A673 (cell line): ENCODE results near the gene ODAD3. TPM values are rescaled to one million over a fixed set of nuclear protein-coding genes. Genes with fewer than 3 reads are reported as not detected.
A peak's percentile ranks its signal among the peaks of the same experiment; 100 is the strongest.

ENCODE experiments used
- BruUV-seq: library from RNA; stranded (reverse); fragments of 400-500 nt; replicated peaks from 2 replicates; lab custom pipeline; 2021; lab: Mats Ljungman, UMichigan
- CTCF ChIA-PET: fragments of 300-600 bp; sonication (Branson Sonifier 250); formaldehyde crosslinking; loops from one replicate; lab custom pipeline; 2022; ENCODE audit warnings: antibody characterized with exemption; lab: Charles Lee
- POLR2A ChIA-PET: fragments of 300-600 bp; sonication (Branson Sonifier 250); formaldehyde crosslinking; loops from one replicate; lab custom pipeline; 2022; ENCODE audit warnings: antibody characterized with exemption; ENCODE audit not compliant: low non-redundant PET; lab: Charles Lee
- DNase-seq: peaks from one replicate; pipeline ENCODE4 v3.0.0-alpha.2; 2015; ENCODE audit warnings: low spot score
- H3K27ac ChIP-seq: fragments of 200-600 bp; sonication (generic); 2 replicates; pipeline ENCODE4 v1.5.1; 2016; ENCODE audit warnings: mixed run types, low read depth, mild to moderate bottlenecking, mixed read lengths, antibody characterized with exemption, low read length; ENCODE audit not compliant: poor library complexity, severe bottlenecking
- H3K27me3 ChIP-seq: fragments of 200-600 bp; sonication (generic); replicated peaks from 2 replicates; pipeline ENCODE4 v1.6.1; 2017; ENCODE audit warnings: mixed run types, low read depth, mild to moderate bottlenecking, mixed read lengths, antibody characterized with exemption, low read length; ENCODE audit not compliant: insufficient read depth, poor library complexity
- H3K36me3 ChIP-seq: fragments of 200-600 bp; sonication (generic); 2 replicates; pipeline ENCODE4 v1.6.1; 2016; ENCODE audit warnings: mixed run types, mild to moderate bottlenecking, mixed read lengths, antibody characterized with exemption, low read length; ENCODE audit not compliant: insufficient read depth, poor library complexity, severe bottlenecking
- H3K4me1 ChIP-seq: fragments of 200-600 bp; sonication (generic); 2 replicates; pipeline ENCODE4 v1.6.1; 2017; ENCODE audit warnings: mixed run types, mild to moderate bottlenecking, mixed read lengths, antibody characterized with exemption, low read length; ENCODE audit not compliant: insufficient read depth, poor library complexity, severe bottlenecking
- H3K4me3 ChIP-seq: fragments of 200-600 bp; sonication (generic); 2 replicates; pipeline ENCODE4 v1.5.1; 2016; ENCODE audit warnings: low read depth, mixed run types, mild to moderate bottlenecking, mixed read lengths, low read length; ENCODE audit not compliant: poor library complexity, severe bottlenecking
- H3K9me3 ChIP-seq: fragments of 200-600 bp; sonication (generic); 2 replicates; pipeline ENCODE4 v1.6.1; 2016; ENCODE audit warnings: mixed run types, low read depth, mild to moderate bottlenecking, mixed read lengths, antibody characterized with exemption, low read length; ENCODE audit not compliant: poor library complexity, severe bottlenecking
- EZH2 ChIP-seq: fragments of 200-600 bp; sonication (generic); IDR thresholded peaks from 2 replicates; pipeline ENCODE4 v1.6.1; 2017; ENCODE audit warnings: borderline replicate concordance, low read depth, mild to moderate bottlenecking, mixed read lengths, antibody characterized with exemption, low read length; ENCODE audit not compliant: poor library complexity, severe bottlenecking
- intact Hi-C: fragments of 100-400 bp; cut with micrococcal nuclease; formaldehyde crosslinking; loops from one replicate; pipeline ENCODE4 v1.10.0; 2022; ENCODE audit not compliant: unreplicated experiment
- total RNA-seq: library from RNA; stranded (reverse); gene quantifications from 2 replicates; pipeline ENCODE4 v1.2.3, GENCODE V29; 2021
- TF ChIP-seq, protein P1 (sequence below): fragments of 300-800, 200-600 bp; sonication (generic); conservative IDR thresholded peaks from 2 replicates; pipeline ENCODE4 v1.5.1; 2017; ENCODE audit warnings: low read depth, mild to moderate bottlenecking, antibody characterized with exemption, low read length, moderate library complexity, mixed read lengths

The ODAD3 gene
- total RNA-seq, 1 experiment from 2014 or later, result 0.39 TPM

GRCh38 chr19:11383706-11384048 is 51.2 kb downstream of the ODAD3 start:
- ChIA-PET POLR2A (no interaction called here), CTCF (interaction anchor here (1.1 to 1.6 kb wide), 2 partner anchors 57 to 98 kb away, joined by 3 to 5 read pairs; no protein-coding TSS in a partner anchor)
- intact Hi-C loops, result loop anchor here (5.0 kb wide), 2 partner anchors 54 to 91 kb away; partner anchors contain the start of genes ODAD3 and PRKCSH
- Histone ChIP-seq H3K9me3 (no peaks in the 10 kb centered on the region), H3K27ac (peak overlapping the region; percentile 37), H3K27me3 (no peaks in the 10 kb centered on the region), H3K4me1 (peaks cover 20% of the 10 kb centered on the region), H3K4me3 (peak overlapping the region; percentile 54), H3K36me3 (no peaks in the 10 kb centered on the region)
- TF ChIP-seq EZH2, result no peak
- TF ChIP-seq, protein P1, sequence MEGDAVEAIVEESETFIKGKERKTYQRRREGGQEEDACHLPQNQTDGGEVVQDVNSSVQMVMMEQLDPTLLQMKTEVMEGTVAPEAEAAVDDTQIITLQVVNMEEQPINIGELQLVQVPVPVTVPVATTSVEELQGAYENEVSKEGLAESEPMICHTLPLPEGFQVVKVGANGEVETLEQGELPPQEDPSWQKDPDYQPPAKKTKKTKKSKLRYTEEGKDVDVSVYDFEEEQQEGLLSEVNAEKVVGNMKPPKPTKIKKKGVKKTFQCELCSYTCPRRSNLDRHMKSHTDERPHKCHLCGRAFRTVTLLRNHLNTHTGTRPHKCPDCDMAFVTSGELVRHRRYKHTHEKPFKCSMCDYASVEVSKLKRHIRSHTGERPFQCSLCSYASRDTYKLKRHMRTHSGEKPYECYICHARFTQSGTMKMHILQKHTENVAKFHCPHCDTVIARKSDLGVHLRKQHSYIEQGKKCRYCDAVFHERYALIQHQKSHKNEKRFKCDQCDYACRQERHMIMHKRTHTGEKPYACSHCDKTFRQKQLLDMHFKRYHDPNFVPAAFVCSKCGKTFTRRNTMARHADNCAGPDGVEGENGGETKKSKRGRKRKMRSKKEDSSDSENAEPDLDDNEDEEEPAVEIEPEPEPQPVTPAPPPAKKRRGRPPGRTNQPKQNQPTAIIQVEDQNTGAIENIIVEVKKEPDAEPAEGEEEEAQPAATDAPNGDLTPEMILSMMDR, result no peak
- no TSS peak for BruUV-seq
- no peak for DNase-seq

DNA sequence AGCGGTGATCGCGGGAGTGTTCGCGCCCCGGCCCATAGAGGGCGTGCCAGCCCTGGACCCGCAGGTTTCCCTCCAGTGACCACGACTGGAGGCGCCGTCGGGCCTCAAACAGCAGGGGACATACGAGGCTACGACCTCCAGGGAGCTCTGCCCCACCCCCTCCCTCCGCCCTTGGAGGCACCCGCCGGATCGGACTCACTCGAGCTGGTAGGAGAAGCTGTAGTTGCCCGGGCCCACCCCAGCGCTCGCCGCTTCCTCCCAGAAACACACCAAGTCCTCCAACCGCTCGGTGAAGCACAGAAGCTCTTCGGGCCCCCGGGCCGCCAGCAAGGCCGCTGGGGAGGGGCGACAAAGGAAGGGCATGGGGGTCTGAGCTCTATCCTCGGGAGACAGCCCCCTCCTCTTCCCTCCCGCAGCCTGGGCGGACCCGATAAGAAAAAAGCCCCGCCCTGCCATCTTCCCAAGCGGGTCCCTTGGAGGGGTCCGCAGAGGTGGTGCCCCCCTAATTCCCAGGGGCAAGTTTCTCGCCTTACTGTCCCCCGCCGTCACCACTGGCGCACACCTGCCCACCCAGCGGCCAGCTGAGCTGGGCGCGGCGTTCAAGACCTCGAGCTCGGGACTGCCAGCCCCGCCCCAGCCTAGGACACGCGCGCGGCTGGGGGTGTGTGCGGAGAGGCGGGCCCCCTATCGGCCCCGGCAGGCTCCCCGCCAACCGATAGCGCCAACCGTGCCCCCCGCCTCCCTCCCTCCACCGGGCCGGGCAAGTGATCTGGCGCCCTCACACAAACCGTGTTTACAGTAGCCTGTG is 51.8 kb downstream of the ODAD3 start:
- Histone ChIP-seq H3K36me3 (no peaks in the 10 kb centered on the region), H3K4me3 (peak overlapping the region; percentile 54), H3K27ac (no peak overlapping the region), H3K9me3 (no peaks in the 10 kb centered on the region), H3K4me1 (peaks cover 20% of the 10 kb centered on the region), H3K27me3 (no peaks in the 10 kb centered on the region)
- intact Hi-C loops, result loop anchor here (5.0 kb wide), 2 partner anchors 54 to 91 kb away; partner anchors contain the start of genes ODAD3 and PRKCSH
- ChIA-PET POLR2A (no interaction called here), CTCF (interaction anchor here (0.6 to 1.6 kb wide), 7 partner anchors 20 to 99 kb away, joined by 3 to 8 read pairs (median 5); no protein-coding TSS in a partner anchor)
- peak; percentile 61 for DNase-seq
- no TSS peak for BruUV-seq
- TF ChIP-seq, protein P1, result peak; percentile 79
- TF ChIP-seq EZH2, result no peak

DNA sequence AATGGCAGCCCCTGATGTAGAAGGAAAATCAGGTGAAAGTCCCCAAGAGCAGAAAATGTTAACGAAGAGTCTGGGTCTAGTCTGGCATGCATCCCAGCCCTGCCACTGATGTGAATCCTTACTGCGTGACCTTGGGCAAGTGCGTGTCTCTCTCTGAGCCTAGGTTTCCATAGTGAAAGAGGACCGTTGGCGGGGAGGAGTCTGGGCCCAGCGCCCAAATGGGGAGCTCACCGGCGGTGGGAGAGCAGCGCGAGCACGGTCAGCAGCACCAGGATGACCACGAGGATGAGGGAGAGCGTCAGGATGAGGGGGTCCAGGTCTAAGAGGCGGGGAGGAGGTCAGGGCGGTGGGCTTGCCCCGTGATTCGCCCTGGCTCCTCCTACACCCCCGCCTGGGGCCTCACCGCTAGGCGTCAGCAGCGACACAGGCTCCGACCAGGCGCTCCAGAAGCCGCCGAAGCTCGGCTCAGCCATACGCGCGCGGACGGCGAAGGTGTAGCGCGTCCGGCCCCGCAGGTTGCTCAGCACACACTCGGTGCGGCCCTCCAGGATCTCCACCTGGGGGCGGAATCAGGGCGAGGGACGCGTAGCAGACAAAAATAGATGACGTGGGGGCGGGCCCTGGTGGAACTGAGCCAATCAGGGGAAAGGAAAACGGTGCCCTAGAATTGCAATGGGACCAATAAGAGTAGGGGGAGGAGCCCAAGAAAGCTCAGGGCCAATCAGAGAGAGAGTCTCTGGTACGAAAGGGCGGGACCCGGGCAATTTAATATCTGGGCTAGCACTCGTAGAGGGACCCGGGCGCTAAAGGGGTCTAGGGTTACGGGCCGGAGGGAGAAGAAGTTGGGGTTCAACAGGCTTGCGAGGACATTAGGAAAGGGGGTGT is 54.0 kb downstream of the ODAD3 start:
- ChIA-PET POLR2A (interaction anchor here (0.6 to 0.7 kb wide), 4 partner anchors 8 to 49 kb away, joined by 3 to 6 read pairs (median 4); no protein-coding TSS in a partner anchor), CTCF (interaction anchor here (0.6 to 1.5 kb wide), 16 partner anchors 11 to 255 kb away, joined by 3 to 14 read pairs (median 3); partner anchors contain the start of genes CCDC159, ODAD3, PRKCSH and RAB3D)
- BruUV-seq, result no TSS peak
- Histone ChIP-seq H3K27me3 (no peaks in the 10 kb centered on the region), H3K4me1 (peaks cover 26% of the 10 kb centered on the region), H3K4me3 (peak overlapping the region; percentile 53), H3K36me3 (no peaks in the 10 kb centered on the region), H3K27ac (peak overlapping the region; percentile 34), H3K9me3 (no peaks in the 10 kb centered on the region)
- DNase-seq, result peak; percentile 99
- TF ChIP-seq, protein P1, result peak; percentile 83
- no peak for TF ChIP-seq EZH2
- intact Hi-C loops, result loop anchor here (5.0 kb wide), 2 partner anchors 56 to 89 kb away; partner anchors contain the start of genes ODAD3 and PRKCSH
